ENCODE results near the gene HCFC1.

Gene HCFC1

GRCh38 chrX:153957224-153957623 is 14.4 kb downstream of the HCFC1 start:
- no peak for DNase-seq (ENCODE audit: low spot score)

- no peak for DNase-seq (ENCODE audit: low spot score)
These were observed 15.3 kb downstream of the HCFC1 start for GRCh38 chrX:153956044-153956907.

- DNase-seq (ENCODE audit: low spot score) = no peak
These were observed 16.3 kb downstream of the HCFC1 start for GRCh38 chrX:153955228-153955732.

- no peak for DNase-seq (ENCODE audit: low spot score)
These were observed 16.9 kb downstream of the HCFC1 start for GRCh38 chrX:153954558-153955227.

GRCh38 chrX:153953892-153954557 is 17.6 kb downstream of the HCFC1 start:
- no peak for DNase-seq (ENCODE audit: low spot score)

- peak; percentile 80 for DNase-seq (ENCODE audit: low spot score)
These were observed 18.2 kb downstream of the HCFC1 start for GRCh38 chrX:153953342-153953830.

- DNase-seq (ENCODE audit: low spot score) = no peak
These were observed 19.1 kb downstream of the HCFC1 start for GRCh38 chrX:153952373-153953026.

GRCh38 chrX:153951683-153952372 is 19.8 kb downstream of the HCFC1 start:
- no peak for DNase-seq (ENCODE audit: low spot score)

- DNase-seq (ENCODE audit: low spot score) = no peak
These were observed 21.5 kb downstream of the HCFC1 start for GRCh38 chrX:153950127-153950526.

GRCh38 chrX:153948847-153949805 is 22.5 kb downstream of the HCFC1 start:
- no peak for DNase-seq (ENCODE audit: low spot score)

GRCh38 chrX:153948002-153948466 is 23.6 kb downstream of the HCFC1 start:
- DNase-seq (ENCODE audit: low spot score) = no peak

- peak; percentile 92 for DNase-seq (ENCODE audit: low spot score)
These were observed 24.4 kb downstream of the HCFC1 start for GRCh38 chrX:153947009-153947769.

GRCh38 chrX:153945956-153946943 is 25.4 kb downstream of the HCFC1 start:
- no peak for DNase-seq (ENCODE audit: low spot score)

- DNase-seq (ENCODE audit: low spot score) = no peak
These were observed 26.8 kb downstream of the HCFC1 start for GRCh38 chrX:153944800-153945150.

GRCh38 chrX:153944140-153944799 is 27.3 kb downstream of the HCFC1 start, which contains the start of gene RENBP:
Gene RENBP (minus strand): TSS chrX:153944643. CDS start chrX:153944610, 33 bp downstream.
- DNase-seq (ENCODE audit: low spot score) = peak; percentile 35

GRCh38 chrX:153941336-153942252 is 30.0 kb downstream of the HCFC1 start:
- DNase-seq (ENCODE audit: low spot score) = no peak
